A549 (cell line): ENCODE results near the gene RAB3GAP2. TPM values are rescaled to one million over a fixed set of nuclear protein-coding genes. Genes with fewer than 3 reads are reported as not detected.

Experiments used
- ATAC-seq, 2 experiments: fragments of 200-7000 bp in 1 of 2; fragments of >200 bp in 1 of 2; cut with Nextera tagmentation in 1 of 2; cut with Tn5 transposase in 1 of 2; 3 replicates each; pipeline versions ENCODE4 v1.8.0 to v1.9.1; 2018 to 2020; ENCODE audit warnings: mild to moderate bottlenecking in 1 of 2, moderate library complexity in 1 of 2
- CTCF ChIA-PET: fragments of 300-600 bp; sonication (Branson Sonifier 250); formaldehyde crosslinking; extraction: SDS; loops from one replicate; lab custom pipeline; 2021; ENCODE audit warnings: antibody characterized with exemption, inconsistent platforms; lab: Yijun Ruan, JAX
- POLR2A ChIA-PET: fragments of 350-600 bp; formaldehyde crosslinking; extraction: SDS; loops from one replicate; lab custom pipeline; 2021; ENCODE audit warnings: antibody characterized with exemption, inconsistent platforms; lab: Yijun Ruan, JAX
- DNase-seq, 2 experiments: peaks; one replicate each; pipeline versions ENCODE4 v3.0.0 to v3.0.0-alpha.2; 2011 to 2016; ENCODE audit warnings: low read depth in 1 of 2, low spot score in 1 of 2
- FAIRE-seq: peaks from 2 replicates; lab custom pipeline; 2011; peaks lifted over from hg19 to GRCh38; lab: Jason Lieb, UNC
- H3K27ac ChIP-seq, 2 experiments: fragments of >200 bp; sonication (Bioruptor Twin); formaldehyde crosslinking; 3 replicates each; pipeline ENCODE4 v1.5.1; 2016 to 2017
- H3K4me1 ChIP-seq: fragments of >200 bp; sonication (Bioruptor Twin); formaldehyde crosslinking; 3 replicates; pipeline ENCODE4 v1.6.1; 2016
- H3K4me2 ChIP-seq: fragments of >200 bp; sonication (Bioruptor Twin); formaldehyde crosslinking; 3 replicates; pipeline ENCODE4 v1.6.1; 2016
- H3K4me3 ChIP-seq: fragments of >200 bp; sonication (Bioruptor Twin); formaldehyde crosslinking; 3 replicates; pipeline ENCODE4 v1.5.1; 2016
- H3K9me3 ChIP-seq: fragments of >200 bp; sonication (Bioruptor Twin); formaldehyde crosslinking; 3 replicates; pipeline ENCODE4 v1.6.1; 2016
- ATOH8 ChIP-seq: fragments of 250-450 bp; sonication (Bioruptor Pico); IDR thresholded peaks from 2 replicates; pipeline ENCODE4 v1.5.0; 2020; ENCODE audit warnings: low read depth, mild to moderate bottlenecking, moderate library complexity
- BCL3 ChIP-seq: fragments of >200 bp; sonication (Bioruptor Twin); formaldehyde crosslinking; IDR thresholded peaks from 3 replicates; pipeline ENCODE4 v1.6.1; 2016
- BHLHE40 ChIP-seq: IDR thresholded peaks from 2 replicates; pipeline ENCODE4 v1.6.1; 2012; ENCODE audit warnings: low read depth, low read length, inconsistent platforms
- CEBPB ChIP-seq, 2 experiments: fragments of >200 bp in 1 of 2; sonication (Bioruptor Twin) in 1 of 2; formaldehyde crosslinking in 1 of 2; IDR thresholded peaks; 2 replicates each; pipeline ENCODE4 v1.6.1; 2012 to 2016
- CHD2 ChIP-seq: fragments of 150-350 bp; IDR thresholded peaks from 2 replicates; pipeline ENCODE4 v1.6.1; 2014; ENCODE audit warnings: low read length; ENCODE audit not compliant: partially characterized antibody
- E2F6 ChIP-seq: IDR thresholded peaks from 2 replicates; pipeline ENCODE4 v1.6.1; 2012; ENCODE audit warnings: low read depth, borderline replicate concordance
- EHF ChIP-seq: fragments of 250-450 bp; sonication (Bioruptor Pico); IDR thresholded peaks from 2 replicates; pipeline ENCODE4 v1.5.0; 2020; ENCODE audit warnings: mild to moderate bottlenecking
- FOSB ChIP-seq: fragments of 250-450 bp; sonication (Bioruptor Pico); IDR thresholded peaks from 2 replicates; pipeline ENCODE4 v1.5.0; 2020; ENCODE audit warnings: mild to moderate bottlenecking, moderate library complexity
- FOSL2 ChIP-seq, 2 experiments: fragments of 450-650 bp in 1 of 2; fragments of >200 bp in 1 of 2; sonication (Bioruptor Twin) in 1 of 2; formaldehyde crosslinking; IDR thresholded peaks; 2 replicates each; pipeline versions ENCODE4 v1.5.0 to v1.6.1; 2016 to 2020; ENCODE audit warnings: mild to moderate bottlenecking in 1 of 2, moderate library complexity in 1 of 2
- FOXS1 ChIP-seq: fragments of 250-450 bp; sonication (Bioruptor Pico); IDR thresholded peaks from 2 replicates; pipeline ENCODE4 v1.5.0; 2020; ENCODE audit warnings: mild to moderate bottlenecking, moderate library complexity
- GATA3 ChIP-seq: IDR thresholded peaks from 2 replicates; pipeline ENCODE4 v1.6.1; 2012; ENCODE audit warnings: borderline replicate concordance
- HOXB13 ChIP-seq: fragments of 250-450 bp; sonication (Bioruptor Pico); IDR thresholded peaks from 2 replicates; pipeline ENCODE4 v1.5.0; 2020; ENCODE audit warnings: low read depth, mild to moderate bottlenecking, moderate library complexity
- HOXB5 ChIP-seq: fragments of 250-450 bp; sonication (Bioruptor Pico); IDR thresholded peaks from 2 replicates; pipeline ENCODE4 v1.5.0; 2020; ENCODE audit warnings: mild to moderate bottlenecking, moderate library complexity
- JUN ChIP-seq, 2 experiments: fragments of >200 bp; sonication (Bioruptor Twin); formaldehyde crosslinking; IDR thresholded peaks; 2 replicates in 1 of 2; 3 replicates in 1 of 2; pipeline ENCODE4 v1.6.1; 2016 to 2017
- JUNB ChIP-seq: fragments of >200 bp; sonication (Bioruptor Twin); formaldehyde crosslinking; IDR thresholded peaks from 2 replicates; pipeline ENCODE4 v1.6.1; 2016
- KDM1A ChIP-seq: fragments of 200-600 bp; sonication (generic); IDR thresholded peaks from 2 replicates; pipeline ENCODE4 v1.6.1; 2016; ENCODE audit warnings: low read depth, mild to moderate bottlenecking
- KDM5A ChIP-seq: fragments of 200-600 bp; sonication (generic); IDR thresholded peaks from 2 replicates; pipeline ENCODE4 v1.6.1; 2016; ENCODE audit warnings: antibody characterized with exemption, mild to moderate bottlenecking
- MAX ChIP-seq: IDR thresholded peaks from 2 replicates; pipeline ENCODE4 v1.6.1; 2012
- MYC ChIP-seq: IDR thresholded peaks from 2 replicates; pipeline ENCODE4 v1.6.1; 2012; ENCODE audit warnings: mild to moderate bottlenecking, inconsistent platforms, low read length, improper control_type of control experiment, borderline replicate concordance
- NFE2L2 ChIP-seq: fragments of 150-350 bp; conservative IDR thresholded peaks from 2 replicates; pipeline ENCODE4 v1.6.1; 2014; ENCODE audit warnings: low read length
- PBX3 ChIP-seq: IDR thresholded peaks from 2 replicates; pipeline ENCODE4 v1.6.1; 2012
- PHF8 ChIP-seq: fragments of 200-600 bp; sonication (generic); IDR thresholded peaks from 2 replicates; pipeline ENCODE4 v1.6.1; 2016; ENCODE audit warnings: low read depth, mild to moderate bottlenecking, antibody characterized with exemption, moderate library complexity, borderline replicate concordance
- POLR2A ChIP-seq: IDR thresholded peaks from 2 replicates; pipeline ENCODE4 v1.6.1; 2012; ENCODE audit warnings: mild to moderate bottlenecking, low read length
- POLR2AphosphoS2 ChIP-seq: conservative IDR thresholded peaks from 2 replicates; pipeline ENCODE4 v1.6.1; 2012; ENCODE audit warnings: low read length, improper control_type of control experiment, inconsistent platforms
- RAD21 ChIP-seq, 2 experiments: fragments of >200 bp in 1 of 2; sonication (Bioruptor Twin) in 1 of 2; formaldehyde crosslinking in 1 of 2; IDR thresholded peaks in 1 of 2; conservative IDR thresholded peaks in 1 of 2; 2 replicates in 1 of 2; 3 replicates in 1 of 2; pipeline ENCODE4 v1.6.1; 2012 to 2018; ENCODE audit warnings: inconsistent platforms in 1 of 2
- RFX5 ChIP-seq: fragments of 450-650 bp; IDR thresholded peaks from 2 replicates; pipeline ENCODE4 v1.7.1; 2014; ENCODE audit warnings: antibody characterized with exemption, mild to moderate bottlenecking, moderate library complexity
- RNF2 ChIP-seq: fragments of 200-600 bp; sonication (generic); IDR thresholded peaks from 2 replicates; pipeline ENCODE4 v1.6.1; 2016; ENCODE audit warnings: low read depth, mild to moderate bottlenecking, antibody characterized with exemption, moderate library complexity, borderline replicate concordance
- SMC3 ChIP-seq: fragments of >200 bp; sonication (Bioruptor Twin); formaldehyde crosslinking; IDR thresholded peaks from 3 replicates; pipeline ENCODE4 v1.6.1; 2018; ENCODE audit warnings: inconsistent platforms
- TP53 ChIP-seq: fragments of 250-450 bp; sonication (Bioruptor Pico); IDR thresholded peaks from 2 replicates; pipeline ENCODE4 v1.5.0; 2021; ENCODE audit warnings: mild to moderate bottlenecking, moderate library complexity
- USF2 ChIP-seq: fragments of 450-650 bp; IDR thresholded peaks from 2 replicates; pipeline ENCODE4 v1.6.1; 2014; ENCODE audit warnings: antibody characterized with exemption
- ZNF302 ChIP-seq: fragments of 250-450 bp; sonication (Bioruptor Pico); IDR thresholded peaks from 2 replicates; pipeline ENCODE4 v1.9.0; 2021; ENCODE audit warnings: inconsistent platforms, mild to moderate bottlenecking, moderate library complexity
- ZSCAN20 ChIP-seq: fragments of 250-450 bp; sonication (Bioruptor Pico); IDR thresholded peaks from 2 replicates; pipeline ENCODE4 v1.8.0; 2022; ENCODE audit warnings: mild to moderate bottlenecking, moderate library complexity
- WGBS: methylation state at CpG from one replicate; pipeline ENCODE4 v1.1.6; 2017; ENCODE audit errors: missing lambda C conversion rate; 5-methylcytosine and 5-hydroxymethylcytosine counted together
- polyA minus RNA-seq: library from RNA; depleted of rRNA, polyadenylated mRNA; stranded (reverse); fragments of >200 nt; gene quantifications from 2 replicates; pipeline ENCODE4 v1.2.3, GENCODE V29; 2011; rRNA and poly(A)+ RNA removed
- polyA plus RNA-seq, 4 experiments: library from polyadenylated mRNA; depleted of rRNA in 3 of 4; stranded (reverse); fragments of >200 nt; fragmentation: RNase III in 1 of 4; extraction: RNeasy Plus Mini Kit Qiagen cat#74134 plus additional on column Dnase treatment in 1 of 4; gene quantifications; 2 replicates in 3 of 4; 3 replicates in 1 of 4; pipeline ENCODE4 v1.2.3, GENCODE V29; 2011 to 2017

The RAB3GAP2 gene
- polyA plus RNA-seq (2011; rRNA removed): 42.8 and 43.1 TPM in 2 replicates
- 5.3 and 6.2 TPM in 2 replicates for polyA plus RNA-seq (2012; cell fraction: cytosol; rRNA removed)
- polyA plus RNA-seq (2012; cell fraction: nucleus; rRNA removed): 7.8 and 13.0 TPM in 2 replicates
- polyA plus RNA-seq (2017; fragmentation: RNase III; extraction: RNeasy Plus Mini Kit Qiagen cat#74134 plus additional on column Dnase treatment): 13.7 to 14.3 TPM (median 14.1 TPM) in 3 replicates
- polyA minus RNA-seq: 57.9 and 74.2 TPM in 2 replicates

GRCh38 chr1:220272047-220272840 lies at the start of gene RAB3GAP2:
TSS of gene RAB3GAP2 (minus strand) at chr1:220272453. CDS start at chr1:220272337, 116 bp downstream.
- peak within 1 kb of the TSS; percentile 90 for H3K4me2 ChIP-seq
- ChIA-PET CTCF (interaction anchor here (1.1 to 1.7 kb wide), 3 partner anchors 9 to 83 kb away, joined by 3 to 4 read pairs (median 4); no protein-coding TSS in a partner anchor), POLR2A (interaction anchor here (0.5 to 1.2 kb wide), 8 partner anchors 9 to 1688 kb away, joined by 3 to 6 read pairs (median 3); partner anchors contain the start of gene MTARC2)
- peak; percentile 95 to 97 for DNase-seq
- H3K9me3 ChIP-seq: no peaks in the 10 kb centered on the region
- 1% methylated on average over 30 of the region's 49 CpGs for WGBS
- no peak for FAIRE-seq
- H3K27ac ChIP-seq: peak within 1 kb of the TSS; percentile 83 to 96
- ATAC-seq: peak; percentile 98
- peaks cover 14% of the 10 kb centered on the region; the same call in 2 of the 3 replicates for H3K4me1 ChIP-seq
- H3K4me3 ChIP-seq: peak within 1 kb of the TSS; percentile 80
- TF ChIP-seq POLR2AphosphoS2 (no peak), RAD21 (conservative IDR thresholded peaks at IDR 0.05 in 1 of 2, IDR thresholded peaks at IDR 0.05 in 1 of 2) (no peak), TP53 (CRISPR knock-in tag) (0 out of 2 replicates have a peak, but pooled peaks have one; percentile 13), PHF8 (peak; percentile 77), ZNF302 (CRISPR knock-in tag) (no peak), FOSL2 (IDR thresholded peaks at IDR 0.05) (no peak), FOSL2 (CRISPR knock-in tag; IDR thresholded peaks at IDR 0.05) (peak; percentile 26; the same call in 1 of the 2 replicates), SMC3 (no peak), KDM1A (no peak), CHD2 (no peak), MYC (0 out of 2 replicates have a peak, but pooled peaks have one; percentile 13), BHLHE40 (peak; percentile 60), BCL3 (peak; percentile 73; the same call in 1 of the 3 replicates), NFE2L2 (no peak), USF2 (peak; percentile 97), GATA3 (peak; percentile 14; the same call in 1 of the 2 replicates), RNF2 (peak; percentile 49; the same call in 1 of the 2 replicates), PBX3 (no peak), POLR2A (peak; percentile 87), ATOH8 (CRISPR knock-in tag) (0 out of 2 replicates have a peak, but pooled peaks have one; percentile 59), HOXB13 (CRISPR knock-in tag) (peak; percentile 58; the same call in 1 of the 2 replicates), CEBPB (IDR thresholded peaks at IDR 0.05) (no peak), MAX (peak; percentile 95), JUN (IDR thresholded peaks at IDR 0.05) (peak; percentile 28 to 66; a peak in 2 of 5 replicates), RFX5 (peak; percentile 48; the same call in 1 of the 2 replicates), KDM5A (no peak), FOSB (CRISPR knock-in tag) (no peak), E2F6 (peak; percentile 96), ZSCAN20 (0 out of 2 replicates have a peak, but pooled peaks have one; percentile 13), EHF (CRISPR knock-in tag) (peak; percentile 23; the same call in 1 of the 2 replicates), HOXB5 (CRISPR knock-in tag) (0 out of 2 replicates have a peak, but pooled peaks have one; percentile 61), FOXS1 (CRISPR knock-in tag) (peak; percentile 67; the same call in 1 of the 2 replicates), JUNB (no peak)
